ENCODE measurements around the gene GABPB2.
"Not testable (repeated sequence)": the region's sequence is repeated elsewhere in the genome, so short reads cannot be mapped to it uniquely, and the experiment has no call there.

Gene GABPB2

GRCh38 chr1:151060657-151061421 lies 9.7 kb upstream of the GABPB2 start:
- DNase-seq, result peak; percentile 39

- DNase-seq, result no peak
Observed at GRCh38 chr1:151061704-151062103, 8.9 kb upstream of the GABPB2 start.

GRCh38 chr1:151062741-151063371 lies 7.7 kb upstream of the GABPB2 start:
- no peak for DNase-seq

- no peak for DNase-seq
Observed at GRCh38 chr1:151065089-151065645, 5.4 kb upstream of the GABPB2 start.

GRCh38 chr1:151067185-151067584 lies 3.4 kb upstream of the GABPB2 start:
- no peak for DNase-seq

GRCh38 chr1:151069103-151069486 lies 1.5 kb upstream of the GABPB2 start:
- no peak for DNase-seq

- no peak for DNase-seq
Observed at GRCh38 chr1:151072224-151072623, 1.7 kb downstream of the GABPB2 start.

GRCh38 chr1:151085953-151086559 lies 15.5 kb downstream of the GABPB2 start:
- no peak for DNase-seq

GRCh38 chr1:151097426-151097825 lies 26.9 kb downstream of the GABPB2 start:
- not testable (repeated sequence) for DNase-seq

- DNase-seq, result no peak
Observed at GRCh38 chr1:151098126-151098525, 27.6 kb downstream of the GABPB2 start.

- no peak for DNase-seq
Observed at GRCh38 chr1:151104630-151105029, 34.1 kb downstream of the GABPB2 start.

GRCh38 chr1:151106894-151107293 lies 36.3 kb downstream of the GABPB2 start:
- DNase-seq, result no peak

GRCh38 chr1:151108331-151108730 lies 37.8 kb downstream of the GABPB2 start:
- DNase-seq, result no peak

GRCh38 chr1:151113877-151114276 lies 43.3 kb downstream of the GABPB2 start:
- no peak for DNase-seq

GRCh38 chr1:151124763-151125403 lies 54.3 kb downstream of the GABPB2 start:
- DNase-seq, result no peak

GRCh38 chr1:151128800-151129199 lies 58.2 kb downstream of the GABPB2 start:
- DNase-seq, result no peak

GRCh38 chr1:151130987-151131586 lies 60.5 kb downstream of the GABPB2 start:
- DNase-seq, result peak; percentile 13

- no peak for DNase-seq
Observed at GRCh38 chr1:151131701-151132334, 61.3 kb downstream of the GABPB2 start.

GRCh38 chr1:151132335-151133017 lies 61.9 kb downstream of the GABPB2 start:
- no peak for DNase-seq

- DNase-seq, result no peak
Observed at GRCh38 chr1:151133018-151133806, 62.7 kb downstream of the GABPB2 start.

GRCh38 chr1:151134396-151134795 lies 63.8 kb downstream of the GABPB2 start:
- peak; percentile 15 for DNase-seq
